GM21381 (cell line): ENCODE results near the gene GSPT2.
"Not testable (repeated sequence)": the region's sequence is repeated elsewhere in the genome, so short reads cannot be mapped to it uniquely, and the experiment has no call there.

Source experiments
- ATAC-seq: cut with Tn5 transposase; IDR thresholded peaks from one replicate; pipeline ENCODE4 v1.9.1; 2021; ENCODE audit warnings: mild to moderate bottlenecking, moderate library complexity; ENCODE audit not compliant: unreplicated experiment

GSPT2 gene

GRCh38 chrX:51743179-51743957 lies at the start of gene GSPT2:
Gene GSPT2, plus strand, starts transcription at chrX:51743442. Its CDS starts 185 bp downstream, at chrX:51743627.
- peak; percentile 91 for ATAC-seq

GRCh38 chrX:51694254-51694653 lies 49.0 kb upstream of the GSPT2 start:
- no peak for ATAC-seq

GRCh38 chrX:51697397-51697796 lies 45.8 kb upstream of the GSPT2 start:
- ATAC-seq, result no peak

GRCh38 chrX:51710277-51711164 lies 32.7 kb upstream of the GSPT2 start, which contains the start of gene CENPVL1:
Gene CENPVL1, plus strand, starts transcription at chrX:51710512. Its CDS starts 0 bp downstream, at chrX:51710512.
- not testable (repeated sequence) for ATAC-seq

GRCh38 chrX:51712943-51713647 lies 30.1 kb upstream of the GSPT2 start:
- ATAC-seq, result not testable (repeated sequence)

GRCh38 chrX:51728202-51728601 lies 15.0 kb upstream of the GSPT2 start:
- no peak for ATAC-seq

- ATAC-seq, result no peak
These were observed 6.2 kb upstream of the GSPT2 start for GRCh38 chrX:51737091-51737490.

GRCh38 chrX:51742586-51742985 lies 656 bp upstream of the GSPT2 start:
- ATAC-seq, result no peak

- ATAC-seq, result no peak
These were observed 4.4 kb downstream of the GSPT2 start for GRCh38 chrX:51747671-51748070.

- no peak for ATAC-seq
These were observed 16.0 kb downstream of the GSPT2 start for GRCh38 chrX:51759055-51759839.

GRCh38 chrX:51760657-51761056 lies 17.4 kb downstream of the GSPT2 start:
- no peak for ATAC-seq

- no peak for ATAC-seq
These were observed 23.3 kb downstream of the GSPT2 start for GRCh38 chrX:51766546-51766945.

GRCh38 chrX:51776851-51777250 lies 33.6 kb downstream of the GSPT2 start:
- ATAC-seq, result no peak

- no peak for ATAC-seq
These were observed 36.1 kb downstream of the GSPT2 start for GRCh38 chrX:51779306-51779705.

- no peak for ATAC-seq
These were observed 51.9 kb downstream of the GSPT2 start for GRCh38 chrX:51795136-51795535.
